ACHN (cell line): ENCODE measurements around the gene TSNAXIP1.

ENCODE experiments used
- DNase-seq: peaks from one replicate; pipeline ENCODE4 v3.0.0-alpha.2; 2015
- in situ Hi-C: cut with HindIII; loops from 2 replicates; pipeline ENCODE4 v1.10.0; 2017; ENCODE audit warnings: low sequenced_read_pairs, low pct_ligation_motif_present, low pct_unique_long_range_greater_than_20kb

The TSNAXIP1 gene

DNA sequence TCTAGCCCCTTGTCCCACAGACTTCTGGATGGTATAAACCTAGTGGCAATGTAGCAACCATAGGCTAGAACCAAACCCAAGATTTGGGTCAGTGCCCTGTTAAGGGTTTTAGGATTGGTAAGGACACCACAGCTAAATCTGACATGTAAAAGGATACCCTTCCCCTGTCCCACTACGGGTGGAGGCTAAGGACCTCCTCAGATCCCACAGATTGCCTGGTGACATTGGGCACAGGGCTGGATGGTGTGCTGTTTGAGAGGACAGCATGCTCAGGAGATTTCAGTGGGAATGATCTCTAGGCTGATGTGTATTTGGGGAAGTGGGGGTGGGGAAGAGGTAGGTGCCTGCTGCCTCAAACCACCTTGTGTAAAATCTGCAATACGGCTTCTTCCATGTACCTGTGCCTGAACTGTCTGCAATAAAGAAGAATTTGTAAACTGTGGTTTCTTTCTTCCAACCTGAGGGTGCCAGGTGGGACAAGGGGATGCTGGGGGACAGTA is 65.5 kb downstream of the TSNAXIP1 start:
- in situ Hi-C loops = no loop called here
- no peak for DNase-seq

DNA sequence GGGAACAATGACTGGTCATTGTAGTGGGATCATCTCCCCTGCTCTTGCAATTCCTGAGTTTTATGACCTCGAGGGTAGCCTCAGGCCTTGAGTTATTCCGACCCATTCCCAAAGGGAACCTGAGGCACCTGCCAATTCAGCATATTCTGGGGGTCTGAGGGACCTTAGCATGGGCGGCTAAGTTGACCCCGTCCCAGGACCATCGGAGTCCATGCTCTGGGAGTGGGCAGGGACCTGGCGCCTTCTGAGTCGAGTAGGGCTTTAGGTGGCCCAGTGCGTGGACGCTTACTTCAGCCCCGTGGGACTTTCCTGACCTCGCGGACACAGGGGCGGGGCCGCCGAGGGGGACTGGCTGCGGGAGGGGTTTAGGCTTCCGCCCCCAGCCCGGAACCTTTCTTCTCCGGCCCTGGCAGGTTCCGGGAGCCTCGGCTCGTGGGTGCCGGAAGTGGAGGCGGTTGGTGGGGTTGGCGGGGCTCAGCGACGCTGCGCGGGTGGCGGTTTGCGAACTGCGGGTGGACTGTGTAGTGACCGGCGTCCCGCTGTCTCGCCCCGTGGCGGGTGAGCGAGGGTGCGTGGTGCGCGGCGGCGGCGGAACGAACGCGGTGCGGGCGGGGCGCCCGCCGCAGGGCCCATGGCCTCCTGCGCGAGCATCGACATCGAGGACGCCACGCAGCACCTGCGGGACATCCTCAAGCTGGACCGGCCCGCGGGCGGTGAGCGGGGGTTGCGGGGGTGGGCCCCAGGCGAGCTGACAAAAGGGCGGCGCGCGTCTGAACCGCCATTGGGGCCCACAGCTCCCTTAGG is 66.1 kb downstream of the TSNAXIP1 start, which contains the start of gene EDC4:
Gene EDC4 (plus strand): TSS at position 422 of the 804 bp plus-strand sequence. CDS start 210 bp downstream, at position 632.
- DNase-seq = peak; percentile 86
- in situ Hi-C loops = no loop called here

DNA sequence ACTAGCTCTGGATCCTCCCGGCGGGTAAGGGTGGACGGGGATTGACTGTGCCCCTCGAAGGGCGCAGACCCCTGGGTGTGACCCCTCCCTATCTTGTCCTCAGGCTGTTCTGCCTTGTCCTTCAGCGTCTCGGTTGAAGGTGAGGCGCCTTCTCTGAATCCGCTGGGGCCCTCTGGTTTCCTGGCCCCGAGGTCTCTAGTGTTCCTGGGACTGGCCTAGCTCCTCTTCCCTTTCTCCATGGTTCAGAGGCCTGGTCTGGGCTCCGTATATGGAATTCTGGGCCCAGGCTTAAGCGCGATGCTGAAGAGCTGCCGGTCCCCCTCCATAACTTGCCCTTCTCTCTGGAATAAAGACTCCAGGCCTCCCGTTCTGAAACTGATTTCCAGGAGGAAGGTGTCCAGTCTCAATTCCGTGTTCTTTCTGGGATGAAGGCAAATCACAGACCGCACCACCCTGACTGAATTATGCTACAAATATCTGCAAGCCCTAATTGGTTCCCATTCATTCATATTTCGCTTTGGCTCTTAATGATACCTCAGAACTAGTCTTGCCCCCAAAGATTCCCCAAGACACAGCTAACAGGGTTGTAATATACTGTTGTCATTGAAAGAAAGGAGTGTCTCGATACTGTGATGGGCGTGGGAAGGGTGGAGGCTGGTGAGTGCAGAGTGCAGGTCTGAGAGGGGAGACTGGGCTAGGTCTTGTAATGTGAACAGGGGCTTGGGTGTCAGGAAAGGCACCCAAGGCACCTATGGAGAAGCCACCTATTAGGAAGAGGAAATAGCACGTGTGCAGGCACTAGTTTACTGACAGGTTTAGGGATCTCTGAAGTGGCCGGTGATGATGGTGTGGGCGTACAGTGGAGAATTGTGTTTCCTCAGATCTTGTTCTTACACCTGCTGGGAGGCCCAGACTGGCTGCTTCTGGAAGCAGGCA is 67.0 kb downstream of the TSNAXIP1 start:
- peak; percentile 19 for DNase-seq
- in situ Hi-C loops = no loop called here

DNA sequence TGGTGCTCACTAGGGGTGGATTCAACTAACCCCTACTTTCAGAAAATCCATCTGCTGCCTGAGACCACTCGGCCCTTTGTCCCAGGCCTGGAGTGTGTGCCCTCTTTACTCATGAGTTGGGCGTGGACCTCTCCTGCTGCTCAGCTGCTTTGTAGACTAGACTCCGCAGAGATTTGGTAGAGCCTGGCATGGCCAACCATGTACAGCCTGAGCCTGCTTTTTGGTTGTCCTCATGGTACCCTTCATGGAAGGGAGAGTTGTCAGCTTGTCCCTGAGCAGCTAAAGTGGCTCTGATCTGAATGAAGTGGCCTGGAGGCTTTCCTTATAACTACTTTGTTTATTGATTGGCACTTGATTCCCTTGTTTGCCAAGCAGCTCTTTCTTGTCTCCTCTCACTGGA is 67.7 kb downstream of the TSNAXIP1 start:
- DNase-seq = no peak
- in situ Hi-C loops = no loop called here

DNA sequence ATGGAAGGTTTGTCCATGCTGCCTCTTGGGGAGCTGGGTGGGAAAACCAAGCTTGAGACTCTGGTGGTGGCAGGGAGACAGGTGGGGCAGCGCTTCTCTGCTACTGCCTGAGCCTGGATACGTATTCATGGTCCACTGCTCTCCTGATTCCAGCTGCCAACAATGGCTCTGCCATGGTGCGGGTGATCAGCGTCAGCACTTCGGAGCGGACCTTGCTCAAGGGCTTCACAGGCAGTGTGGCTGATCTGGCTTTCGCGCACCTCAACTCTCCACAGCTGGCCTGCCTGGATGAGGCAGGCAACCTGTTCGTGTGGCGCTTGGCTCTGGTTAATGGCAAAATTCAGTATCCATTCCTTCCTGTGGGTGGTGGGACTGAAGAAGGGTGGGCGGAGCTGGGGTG is 70.4 kb downstream of the TSNAXIP1 start:
- no peak for DNase-seq
- in situ Hi-C loops = no loop called here
